Measurements from ENCODE around the gene MPV17L2.
A peak's percentile ranks its signal among the peaks of the same experiment; 100 is the strongest.

MPV17L2 gene

DNA sequence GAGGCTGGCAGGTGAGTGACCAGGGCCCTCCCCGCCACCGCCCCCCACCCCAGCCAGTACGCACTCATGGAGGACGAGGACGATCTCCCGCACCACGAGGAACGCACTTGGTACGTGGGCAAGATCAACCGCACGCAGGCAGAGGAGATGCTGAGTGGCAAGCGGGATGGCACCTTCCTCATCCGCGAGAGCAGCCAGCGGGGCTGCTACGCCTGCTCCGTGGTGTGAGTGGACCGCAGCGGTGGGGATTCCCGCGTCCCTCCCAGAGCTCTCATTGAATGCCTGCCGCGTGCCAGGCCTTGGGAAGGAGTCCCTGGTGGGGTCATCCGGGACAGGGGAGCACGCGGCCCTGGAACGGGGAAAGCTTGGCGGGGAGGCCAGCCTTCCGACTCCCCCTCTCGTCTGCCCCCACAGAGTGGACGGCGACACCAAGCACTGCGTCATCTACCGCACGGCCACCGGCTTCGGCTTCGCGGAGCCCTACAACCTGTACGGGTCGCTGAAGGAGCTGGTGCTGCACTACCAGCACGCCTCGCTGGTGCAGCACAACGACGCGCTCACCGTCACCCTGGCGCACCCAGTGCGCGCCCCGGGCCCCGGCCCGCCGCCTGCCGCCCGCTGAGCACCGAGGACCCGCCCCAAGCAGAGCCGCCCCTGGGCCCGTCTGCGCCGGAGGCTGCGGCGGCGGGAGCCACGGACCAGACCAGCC lies 24.2 kb upstream of the MPV17L2 start:
- DNase-seq (ENCODE audit: low read depth), result no peak
- H3K4me3 ChIP-seq (replicated peaks; ENCODE audit: low read depth, low read length), result no peak overlapping the region
- TF ChIP-seq, protein P1, sequence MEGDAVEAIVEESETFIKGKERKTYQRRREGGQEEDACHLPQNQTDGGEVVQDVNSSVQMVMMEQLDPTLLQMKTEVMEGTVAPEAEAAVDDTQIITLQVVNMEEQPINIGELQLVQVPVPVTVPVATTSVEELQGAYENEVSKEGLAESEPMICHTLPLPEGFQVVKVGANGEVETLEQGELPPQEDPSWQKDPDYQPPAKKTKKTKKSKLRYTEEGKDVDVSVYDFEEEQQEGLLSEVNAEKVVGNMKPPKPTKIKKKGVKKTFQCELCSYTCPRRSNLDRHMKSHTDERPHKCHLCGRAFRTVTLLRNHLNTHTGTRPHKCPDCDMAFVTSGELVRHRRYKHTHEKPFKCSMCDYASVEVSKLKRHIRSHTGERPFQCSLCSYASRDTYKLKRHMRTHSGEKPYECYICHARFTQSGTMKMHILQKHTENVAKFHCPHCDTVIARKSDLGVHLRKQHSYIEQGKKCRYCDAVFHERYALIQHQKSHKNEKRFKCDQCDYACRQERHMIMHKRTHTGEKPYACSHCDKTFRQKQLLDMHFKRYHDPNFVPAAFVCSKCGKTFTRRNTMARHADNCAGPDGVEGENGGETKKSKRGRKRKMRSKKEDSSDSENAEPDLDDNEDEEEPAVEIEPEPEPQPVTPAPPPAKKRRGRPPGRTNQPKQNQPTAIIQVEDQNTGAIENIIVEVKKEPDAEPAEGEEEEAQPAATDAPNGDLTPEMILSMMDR (IDR thresholded peaks at IDR 0.05; ENCODE audit: low read length, missing control alignments), result no peak

DNA sequence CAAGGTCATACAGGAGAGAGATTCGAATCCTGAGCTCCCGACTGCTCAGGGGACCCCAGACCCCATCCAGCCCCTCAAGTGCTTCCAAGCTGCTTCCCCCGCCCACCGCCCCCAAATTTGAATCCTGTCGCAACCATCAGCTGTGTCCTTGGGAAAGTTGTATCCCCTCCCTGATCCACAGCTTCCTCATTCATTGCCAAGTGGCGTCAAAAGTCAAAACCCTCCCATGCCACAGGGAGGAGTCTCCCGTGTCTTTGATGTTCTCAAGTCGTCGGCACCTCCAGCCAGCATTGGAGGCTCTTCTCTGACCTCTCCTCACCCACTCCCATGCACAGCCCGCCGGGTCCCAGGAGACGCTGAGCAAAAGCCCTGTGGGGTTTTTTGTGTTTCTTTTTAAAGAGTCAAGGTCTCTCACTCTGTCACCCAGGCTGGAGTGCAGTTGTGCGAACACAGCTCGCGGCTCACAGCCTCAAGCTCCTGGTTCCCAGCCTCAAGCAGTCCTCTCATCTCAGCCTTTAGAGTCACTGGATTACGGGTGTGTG lies 22.2 kb upstream of the MPV17L2 start:
- H3K4me3 ChIP-seq (replicated peaks; ENCODE audit: low read depth, low read length), result no peak overlapping the region
- TF ChIP-seq, protein P1 (IDR thresholded peaks at IDR 0.05; ENCODE audit: low read length, missing control alignments), result no peak
- no peak for DNase-seq (ENCODE audit: low read depth)

DNA sequence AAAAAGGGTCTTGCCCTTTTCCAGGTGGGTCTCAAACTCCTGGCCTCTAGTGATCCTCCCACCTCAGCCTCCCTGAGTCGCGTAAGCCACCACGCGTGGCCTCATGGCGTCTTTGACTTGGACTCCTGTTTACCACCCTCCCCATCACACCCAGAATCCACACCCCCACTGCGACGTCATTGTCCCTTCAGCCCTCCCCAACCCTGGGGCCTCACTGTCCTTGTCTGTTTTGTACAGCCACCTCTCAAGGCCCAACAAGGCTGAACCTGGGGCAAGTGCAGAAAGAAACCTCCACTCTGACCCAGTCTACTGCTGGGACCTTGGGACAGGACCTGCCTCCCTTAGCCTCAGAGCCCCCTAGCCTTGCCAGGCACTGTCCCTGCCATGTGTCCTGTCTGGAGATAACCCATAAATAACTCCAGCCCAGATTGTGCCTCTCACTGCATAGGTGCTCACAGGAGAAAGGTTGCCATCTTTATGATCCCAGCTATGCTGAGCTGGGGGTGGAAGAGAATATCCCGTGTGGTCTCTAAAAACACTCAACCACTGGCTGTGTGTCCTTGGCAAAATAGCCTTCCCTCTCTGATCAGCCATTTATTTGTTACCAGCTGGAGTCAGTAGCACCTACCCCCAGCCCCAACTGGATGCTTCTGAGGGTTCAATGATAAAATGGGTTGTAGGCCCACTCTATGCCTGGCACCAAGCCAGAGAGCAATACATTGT lies 21.3 kb upstream of the MPV17L2 start:
- H3K4me3 ChIP-seq (replicated peaks; ENCODE audit: low read depth, low read length), result no peak overlapping the region
- TF ChIP-seq, protein P1 (IDR thresholded peaks at IDR 0.05; ENCODE audit: low read length, missing control alignments), result no peak
- no peak for DNase-seq (ENCODE audit: low read depth)

DNA sequence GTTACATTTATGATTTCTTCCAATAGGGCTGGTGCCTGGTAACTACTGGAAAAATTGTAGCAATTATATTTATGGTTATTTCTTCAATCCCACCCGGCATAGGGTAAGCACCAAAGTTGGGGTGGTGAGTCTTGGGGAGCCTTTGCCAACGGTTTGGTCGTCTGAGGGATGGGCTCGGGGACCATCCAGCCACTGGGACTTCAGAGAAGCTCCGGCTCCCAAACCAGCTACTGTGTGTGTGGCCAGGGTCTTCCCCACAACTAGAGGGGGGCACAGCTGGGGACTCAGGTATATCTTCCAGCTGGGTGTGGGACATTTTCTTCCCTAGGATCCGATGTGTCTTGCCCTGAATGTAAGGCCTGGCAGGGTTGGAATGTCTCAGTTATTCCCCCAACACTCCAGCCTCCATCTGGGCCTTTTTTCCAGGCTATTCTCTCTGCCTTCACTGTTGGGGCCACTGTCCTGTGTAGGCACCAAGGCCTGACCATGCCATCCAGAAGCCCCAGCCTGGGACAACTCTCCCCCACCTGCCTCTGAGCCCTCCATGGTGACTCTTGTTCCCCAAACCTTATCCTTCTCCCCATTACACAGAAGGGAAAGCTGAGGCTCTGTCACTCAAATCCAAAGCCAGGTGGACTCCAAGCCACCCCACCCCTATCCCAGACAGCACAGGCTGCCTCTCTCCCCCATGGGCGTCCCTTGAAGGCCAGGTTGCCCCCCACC lies 20.5 kb upstream of the MPV17L2 start:
- TF ChIP-seq, protein P1 (IDR thresholded peaks at IDR 0.05; ENCODE audit: low read length, missing control alignments), result no peak
- H3K4me3 ChIP-seq (replicated peaks; ENCODE audit: low read depth, low read length), result no peak overlapping the region
- DNase-seq (ENCODE audit: low read depth), result no peak

DNA sequence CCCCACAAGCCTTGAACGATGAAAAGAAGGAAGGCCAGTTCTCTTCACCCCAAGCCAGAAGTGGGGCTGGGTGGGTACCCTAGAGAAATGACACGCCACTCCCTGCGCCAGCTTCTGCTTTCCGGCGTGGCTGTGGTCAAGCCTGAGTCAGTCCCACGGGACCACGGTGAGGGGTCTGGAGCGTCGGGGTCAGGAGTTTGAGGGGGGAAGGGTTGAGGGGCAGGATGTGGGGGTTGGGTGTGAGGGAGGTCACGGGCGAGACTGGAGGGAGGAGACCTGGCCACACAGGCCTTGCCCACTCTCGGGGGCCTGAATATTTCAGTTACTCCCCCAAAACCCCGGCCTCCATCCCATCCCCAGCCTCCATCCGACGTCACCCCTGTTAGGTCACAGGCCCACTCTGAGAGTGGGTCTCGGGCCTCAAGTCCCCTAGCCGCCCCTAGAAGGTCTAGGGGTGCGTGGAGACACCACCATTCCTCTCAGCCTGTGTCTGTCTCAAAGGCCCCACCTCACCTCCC lies 19.9 kb upstream of the MPV17L2 start:
- peak overlapping the region; percentile 69 for H3K4me3 ChIP-seq (replicated peaks; ENCODE audit: low read depth, low read length)
- TF ChIP-seq, protein P1 (IDR thresholded peaks at IDR 0.05; ENCODE audit: low read length, missing control alignments), result no peak
- DNase-seq (ENCODE audit: low read depth), result no peak

DNA sequence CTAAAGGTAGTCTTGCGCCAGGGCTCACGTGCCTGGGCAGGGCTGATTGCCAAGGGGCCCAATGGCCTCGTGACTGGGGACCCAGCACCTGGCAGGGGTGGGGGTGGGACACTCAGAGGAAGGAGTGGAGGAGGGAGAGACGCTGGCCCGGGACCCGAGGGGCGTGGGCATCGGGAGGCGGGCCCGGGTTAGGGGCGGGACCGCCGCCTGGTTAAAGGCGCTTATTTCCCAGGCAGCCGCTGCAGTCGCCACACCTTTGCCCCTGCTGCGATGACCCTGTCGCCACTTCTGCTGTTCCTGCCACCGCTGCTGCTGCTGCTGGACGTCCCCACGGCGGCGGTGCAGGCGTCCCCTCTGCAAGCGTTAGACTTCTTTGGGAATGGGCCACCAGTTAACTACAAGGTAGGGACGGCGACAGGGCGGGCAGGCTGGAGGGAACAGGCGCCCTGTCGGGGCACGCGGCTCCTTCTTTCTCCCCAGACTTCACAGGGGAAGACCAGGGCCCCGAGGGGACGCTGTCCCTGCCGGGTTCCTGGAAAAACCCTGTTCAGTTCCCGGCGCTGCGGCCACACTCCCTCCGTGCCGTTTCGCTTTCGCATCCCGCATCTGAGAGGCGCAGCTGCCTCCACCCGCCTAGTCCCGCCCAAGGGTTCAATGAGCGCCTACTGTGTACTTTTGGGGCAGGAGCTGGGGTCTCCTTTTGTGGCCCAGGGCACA lies 19.3 kb upstream of the MPV17L2 start, which contains the start of gene IFI30:
Gene IFI30 (plus strand): TSS at position 242 of the 717 bp plus-strand sequence. CDS start 29 bp downstream, at position 271.
- DNase-seq (ENCODE audit: low read depth), result peak; percentile 39
- H3K4me3 ChIP-seq (replicated peaks; ENCODE audit: low read depth, low read length), result peak within 1 kb of the TSS; percentile 69
- TF ChIP-seq, protein P1 (IDR thresholded peaks at IDR 0.05; ENCODE audit: low read length, missing control alignments), result no peak
